Epithelial cell of prostate (primary cell): ENCODE data around the gene SGCG.
"Not testable (repeated sequence)": the region's sequence is repeated elsewhere in the genome, so short reads cannot be mapped to it uniquely, and the experiment has no call there.

Source experiments
- DNase-seq: peaks from one replicate; pipeline ENCODE4 v3.0.0-alpha.2; 2011; ENCODE audit warnings: low read depth, low spot score
- H3K27ac ChIP-seq: fragments of 450-650 bp; 2 replicates; pipeline ENCODE4 v1.5.1; 2017; ENCODE audit warnings: mild to moderate bottlenecking

The SGCG gene

GRCh38 chr13:23180711-23181110 lies at the start of gene SGCG:
TSS of gene SGCG (plus strand) at chr13:23180979. CDS start at chr13:23203695, 22,716 bp downstream.
- no peak for DNase-seq
- H3K27ac ChIP-seq, result no peak within 1 kb of the TSS

- no peak overlapping the region for H3K27ac ChIP-seq
- DNase-seq, result no peak
Measured at GRCh38 chr13:23134542-23134941, 46.2 kb upstream of the SGCG start.

- peak; percentile 44 for DNase-seq
- no peak overlapping the region for H3K27ac ChIP-seq
Measured at GRCh38 chr13:23140492-23140891, 40.3 kb upstream of the SGCG start.

GRCh38 chr13:23141964-23142363 lies 38.8 kb upstream of the SGCG start:
- no peak for DNase-seq

GRCh38 chr13:23142607-23143006 lies 38.2 kb upstream of the SGCG start:
- H3K27ac ChIP-seq, DNase-seq: not testable (repeated sequence)

More at GRCh38 chr13:23141964-23142363, 38.8 kb upstream of the SGCG start:
- no peak overlapping the region for H3K27ac ChIP-seq

- no peak for DNase-seq
- no peak overlapping the region for H3K27ac ChIP-seq
Measured at GRCh38 chr13:23144431-23144830, 36.3 kb upstream of the SGCG start.

GRCh38 chr13:23146006-23146405 lies 34.8 kb upstream of the SGCG start:
- no peak for DNase-seq
- no peak overlapping the region for H3K27ac ChIP-seq

- no peak overlapping the region for H3K27ac ChIP-seq
- no peak for DNase-seq
Measured at GRCh38 chr13:23146811-23147625, 33.8 kb upstream of the SGCG start.

GRCh38 chr13:23147827-23148226 lies 33.0 kb upstream of the SGCG start:
- no peak for DNase-seq
- H3K27ac ChIP-seq, result no peak overlapping the region

- DNase-seq, result no peak
- H3K27ac ChIP-seq, result no peak overlapping the region
Measured at GRCh38 chr13:23157781-23158180, 23.0 kb upstream of the SGCG start.

- no peak for DNase-seq
- no peak overlapping the region for H3K27ac ChIP-seq
Measured at GRCh38 chr13:23159205-23159759, 21.5 kb upstream of the SGCG start.

- no peak for DNase-seq
- no peak overlapping the region for H3K27ac ChIP-seq
Measured at GRCh38 chr13:23159760-23160637, 20.8 kb upstream of the SGCG start.

- H3K27ac ChIP-seq, result no peak overlapping the region
- no peak for DNase-seq
Measured at GRCh38 chr13:23160638-23161480, 19.9 kb upstream of the SGCG start.

GRCh38 chr13:23161481-23161825 lies 19.3 kb upstream of the SGCG start:
- no peak for DNase-seq
- no peak overlapping the region for H3K27ac ChIP-seq

GRCh38 chr13:23175920-23176319 lies 4.9 kb upstream of the SGCG start:
- no peak for DNase-seq
- no peak overlapping the region for H3K27ac ChIP-seq

- no peak overlapping the region for H3K27ac ChIP-seq
- DNase-seq, result no peak
Measured at GRCh38 chr13:23182142-23182541, 1.4 kb downstream of the SGCG start.

GRCh38 chr13:23183292-23183691 lies 2.5 kb downstream of the SGCG start:
- H3K27ac ChIP-seq, result no peak overlapping the region
- no peak for DNase-seq

GRCh38 chr13:23185542-23185941 lies 4.8 kb downstream of the SGCG start:
- H3K27ac ChIP-seq, result no peak overlapping the region
- no peak for DNase-seq

GRCh38 chr13:23201870-23202269 lies 21.1 kb downstream of the SGCG start:
- H3K27ac ChIP-seq, result no peak overlapping the region
- DNase-seq, result no peak

- no peak for DNase-seq
- H3K27ac ChIP-seq, result no peak overlapping the region
Measured at GRCh38 chr13:23202383-23202782, 21.6 kb downstream of the SGCG start.
